Brain pericyte (primary cell): ENCODE data around the gene POC5.
A peak's percentile ranks its signal among the peaks of the same experiment; 100 is the strongest.
"Not testable (repeated sequence)": the region's sequence is repeated elsewhere in the genome, so short reads cannot be mapped to it uniquely, and the experiment has no call there.

Experiments used
- DNase-seq: peaks from one replicate; pipeline ENCODE4 v3.0.0-alpha.2; 2012; ENCODE audit warnings: low read depth, low spot score

POC5 gene

GRCh38 chr5:75717082-75717922, at the start of gene POC5:
Gene POC5 (minus strand): TSS chr5:75717437. CDS start chr5:75712937, 4,500 bp downstream.
- peak; percentile 89 for DNase-seq

GRCh38 chr5:75758116-75758515, 40.9 kb upstream of the POC5 start:
- DNase-seq, result no peak

- DNase-seq, result no peak
Observed at GRCh38 chr5:75756981-75757380, 39.7 kb upstream of the POC5 start.

GRCh38 chr5:75756211-75756610, 39.0 kb upstream of the POC5 start:
- no peak for DNase-seq

GRCh38 chr5:75753182-75753581, 35.9 kb upstream of the POC5 start:
- no peak for DNase-seq

- no peak for DNase-seq
Observed at GRCh38 chr5:75744355-75744754, 27.1 kb upstream of the POC5 start.

- no peak for DNase-seq
Observed at GRCh38 chr5:75736273-75736672, 19.0 kb upstream of the POC5 start.

GRCh38 chr5:75734913-75735789, 17.9 kb upstream of the POC5 start:
- no peak for DNase-seq

- DNase-seq, result no peak
Observed at GRCh38 chr5:75733767-75734166, 16.5 kb upstream of the POC5 start.

GRCh38 chr5:75731515-75731914, 14.3 kb upstream of the POC5 start:
- DNase-seq, result not testable (repeated sequence)

- DNase-seq, result no peak
Observed at GRCh38 chr5:75729321-75729720, 12.1 kb upstream of the POC5 start.

- DNase-seq, result no peak
Observed at GRCh38 chr5:75727931-75728330, 10.7 kb upstream of the POC5 start.

- DNase-seq, result not testable (repeated sequence)
Observed at GRCh38 chr5:75726224-75726623, 9.0 kb upstream of the POC5 start.

GRCh38 chr5:75723378-75723777, 6.1 kb upstream of the POC5 start:
- no peak for DNase-seq

GRCh38 chr5:75721573-75721972, 4.3 kb upstream of the POC5 start:
- no peak for DNase-seq

GRCh38 chr5:75720882-75721281, 3.6 kb upstream of the POC5 start:
- DNase-seq, result no peak

- no peak for DNase-seq
Observed at GRCh38 chr5:75716715-75717081, 539 bp downstream of the POC5 start.

- no peak for DNase-seq
Observed at GRCh38 chr5:75712091-75712490, 5.1 kb downstream of the POC5 start.

- DNase-seq, result no peak
Observed at GRCh38 chr5:75711151-75711550, 6.1 kb downstream of the POC5 start.

GRCh38 chr5:75710637-75711036, 6.6 kb downstream of the POC5 start:
- no peak for DNase-seq

GRCh38 chr5:75707911-75708509, 9.2 kb downstream of the POC5 start:
- no peak for DNase-seq

- DNase-seq, result no peak
Observed at GRCh38 chr5:75706775-75707174, 10.5 kb downstream of the POC5 start.
